ENCODE results near the gene MICB. TPM values are rescaled to one million over a fixed set of nuclear protein-coding genes. Genes with fewer than 3 reads are reported as not detected.

The MICB gene
- total RNA-seq, 1 donor from 2014 or later = 0.52 TPM

- H3K9me3 ChIP-seq (ENCODE audit: control insufficient read depth in 3 of 3, low read length in 3 of 3) = no peaks in the 10 kb centered on the region
- H3K4me3 ChIP-seq (ENCODE audit: low read length in 3 of 3) = peak overlapping the region in 1 of 3 donors; percentile 32
- peak overlapping the region; percentile 69 for H3K27ac ChIP-seq (ENCODE audit: low read depth, low read length)
- peak overlapping the region in 1 of 3 donors; percentile 62 for H3K9ac ChIP-seq (ENCODE audit: low read depth in 1 of 3, low read length in 3 of 3)
- peaks cover 27 to 42% (median 37%) of the 10 kb centered on the region in 3 donors for H3K4me1 ChIP-seq (ENCODE audit: control insufficient read depth in 3 of 3, insufficient read depth in 3 of 3, low read length in 3 of 3)
- peaks cover 21 to 28% (median 24%) of the 10 kb centered on the region in 3 donors for H3K36me3 ChIP-seq (ENCODE audit: control insufficient read depth in 3 of 3, insufficient read depth in 3 of 3, low read length in 3 of 3)
- no peaks in the 10 kb centered on the region for H3K27me3 ChIP-seq (ENCODE audit: control insufficient read depth in 3 of 3, insufficient read depth in 3 of 3, low read length in 3 of 3)
Observed at GRCh38 chr6:31559958-31560696, 62.2 kb downstream of the MICB start.

GRCh38 chr6:31560697-31561058 is 62.7 kb downstream of the MICB start:
- Histone ChIP-seq H3K9me3 (ENCODE audit: control insufficient read depth in 3 of 3, low read length in 3 of 3) (no peaks in the 10 kb centered on the region), H3K27ac (ENCODE audit: low read depth, low read length) (peak overlapping the region; percentile 69), H3K9ac (ENCODE audit: low read depth in 1 of 3, low read length in 3 of 3) (no peak overlapping the region), H3K4me1 (ENCODE audit: control insufficient read depth in 3 of 3, insufficient read depth in 3 of 3, low read length in 3 of 3) (peaks cover 27 to 42% (median 37%) of the 10 kb centered on the region in 3 donors), H3K4me3 (ENCODE audit: low read length in 3 of 3) (no peak overlapping the region), H3K27me3 (ENCODE audit: control insufficient read depth in 3 of 3, insufficient read depth in 3 of 3, low read length in 3 of 3) (no peaks in the 10 kb centered on the region), H3K36me3 (ENCODE audit: control insufficient read depth in 3 of 3, insufficient read depth in 3 of 3, low read length in 3 of 3) (peaks cover 21 to 28% (median 24%) of the 10 kb centered on the region in 3 donors)

Small RNA genes lying within 50 kb of the gene (small RNA-seq; reads per million reads assigned to genes)
- gene AL663061.1 (not detected), gene RF00019 (not detected), gene SNORD117 (252 reads per million, percentile 97 among the genes with 10 or more reads in this experiment), gene SNORD84 (not detected)

Other genes starting within 250 kb of the MICB start
- 56.9 TPM for gene HLA-C, start 226.1 kb upstream of the MICB start, total RNA-seq
- 92.9 TPM for gene HLA-B, start 141.0 kb upstream of the MICB start, total RNA-seq
- gene MICA, start 94.5 kb upstream of the MICB start, total RNA-seq = 5.2 TPM
- not detected for gene MCCD1, start 30.8 kb downstream of the MICB start, total RNA-seq
- 436 TPM for gene DDX39B, start 43.9 kb downstream of the MICB start, total RNA-seq
- gene ATP6V1G2, start 48.5 kb downstream of the MICB start, total RNA-seq = 1.0 TPM
- gene NFKBIL1, start 49.5 kb downstream of the MICB start, total RNA-seq = 20.4 TPM
- gene LTA, start 74.1 kb downstream of the MICB start, total RNA-seq = not detected
- gene TNF, start 77.4 kb downstream of the MICB start, total RNA-seq = not detected
- 2.1 TPM for gene LTB, start 84.3 kb downstream of the MICB start, total RNA-seq
- 3.7 TPM for gene LST1, start 88.1 kb downstream of the MICB start, total RNA-seq
- gene NCR3, start 94.9 kb downstream of the MICB start, total RNA-seq = not detected
- gene AIF1, start 117.1 kb downstream of the MICB start, total RNA-seq = 19.8 TPM
- gene PRRC2A, start 122.6 kb downstream of the MICB start, total RNA-seq = 30.8 TPM
- gene BAG6, start 154.5 kb downstream of the MICB start, total RNA-seq = 118 TPM
- 1.0 TPM for gene APOM, start 157.7 kb downstream of the MICB start, total RNA-seq
- 18.3 TPM for gene C6orf47, start 162.6 kb downstream of the MICB start, total RNA-seq
- gene GPANK1, start 166.9 kb downstream of the MICB start, total RNA-seq = 16.2 TPM
- 68.4 TPM for gene CSNK2B, start 167.9 kb downstream of the MICB start, total RNA-seq
- 2.6 TPM for gene LY6G5B, start 171.8 kb downstream of the MICB start, total RNA-seq
- gene LY6G5C, start 182.9 kb downstream of the MICB start, total RNA-seq = not detected
- 50.1 TPM for gene ABHD16A, start 205.2 kb downstream of the MICB start, total RNA-seq
- not detected for gene LY6G6F, start 208.7 kb downstream of the MICB start, total RNA-seq
- not detected for gene LY6G6D, start 217.2 kb downstream of the MICB start, total RNA-seq
- gene LY6G6C, start 223.6 kb downstream of the MICB start, total RNA-seq = not detected
- 0.52 TPM for gene MPIG6B, start 225.2 kb downstream of the MICB start, total RNA-seq
- 73.1 TPM for gene DDAH2, start 231.2 kb downstream of the MICB start, total RNA-seq
- 152 TPM for gene CLIC1, start 238.4 kb downstream of the MICB start, total RNA-seq
- 3.1 TPM for gene MSH5, start 241.9 kb downstream of the MICB start, total RNA-seq